Activated T-cell treated with anti-CD3 and anti-CD28 coated beads for 24 hours (primary cell): ENCODE measurements around the gene NOTUM.
"Not testable (repeated sequence)": the region's sequence is repeated elsewhere in the genome, so short reads cannot be mapped to it uniquely, and the experiment has no call there.

Experiments
- DNase-seq: peaks from one replicate; pipeline ENCODE4 v3.0.0-alpha.2; 2020; ENCODE audit warnings: low read depth

Gene NOTUM

DNA sequence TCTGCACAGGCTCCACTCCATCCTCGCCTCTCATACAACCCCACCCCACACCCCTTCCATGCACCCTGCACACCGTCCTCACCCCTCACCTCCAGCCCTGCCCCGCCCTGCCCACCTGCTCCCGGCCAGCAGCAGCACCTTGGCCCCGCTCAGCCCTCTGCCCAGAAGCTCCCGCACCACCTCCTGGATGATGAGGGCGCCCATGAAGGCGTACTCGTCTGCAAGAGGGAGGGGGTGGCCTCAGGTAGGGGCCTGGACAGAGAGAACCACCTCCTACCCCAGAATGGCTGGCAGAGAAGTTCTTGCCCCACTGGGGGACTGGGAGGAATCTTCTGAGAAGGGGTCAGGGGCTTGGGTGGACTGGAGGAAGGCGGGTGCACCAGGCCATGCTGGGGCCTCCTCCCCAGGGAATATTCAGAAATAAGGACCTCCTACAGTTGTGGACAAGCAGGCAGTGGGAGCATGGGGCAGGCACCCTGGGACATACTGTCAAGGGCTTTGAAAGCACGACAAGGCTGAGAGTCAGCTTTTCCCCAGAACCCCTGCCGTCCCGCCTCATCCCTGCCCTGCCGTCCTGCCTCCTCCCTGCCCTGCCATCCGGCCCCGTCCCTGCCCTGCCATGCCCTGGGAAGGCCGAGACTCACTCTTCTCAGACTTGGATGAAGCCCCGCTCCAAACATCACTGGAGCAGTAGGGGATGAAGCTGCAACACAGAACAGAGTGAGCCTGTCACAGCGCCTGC lies 3.1 kb downstream of the NOTUM start:
- no peak for DNase-seq

DNA sequence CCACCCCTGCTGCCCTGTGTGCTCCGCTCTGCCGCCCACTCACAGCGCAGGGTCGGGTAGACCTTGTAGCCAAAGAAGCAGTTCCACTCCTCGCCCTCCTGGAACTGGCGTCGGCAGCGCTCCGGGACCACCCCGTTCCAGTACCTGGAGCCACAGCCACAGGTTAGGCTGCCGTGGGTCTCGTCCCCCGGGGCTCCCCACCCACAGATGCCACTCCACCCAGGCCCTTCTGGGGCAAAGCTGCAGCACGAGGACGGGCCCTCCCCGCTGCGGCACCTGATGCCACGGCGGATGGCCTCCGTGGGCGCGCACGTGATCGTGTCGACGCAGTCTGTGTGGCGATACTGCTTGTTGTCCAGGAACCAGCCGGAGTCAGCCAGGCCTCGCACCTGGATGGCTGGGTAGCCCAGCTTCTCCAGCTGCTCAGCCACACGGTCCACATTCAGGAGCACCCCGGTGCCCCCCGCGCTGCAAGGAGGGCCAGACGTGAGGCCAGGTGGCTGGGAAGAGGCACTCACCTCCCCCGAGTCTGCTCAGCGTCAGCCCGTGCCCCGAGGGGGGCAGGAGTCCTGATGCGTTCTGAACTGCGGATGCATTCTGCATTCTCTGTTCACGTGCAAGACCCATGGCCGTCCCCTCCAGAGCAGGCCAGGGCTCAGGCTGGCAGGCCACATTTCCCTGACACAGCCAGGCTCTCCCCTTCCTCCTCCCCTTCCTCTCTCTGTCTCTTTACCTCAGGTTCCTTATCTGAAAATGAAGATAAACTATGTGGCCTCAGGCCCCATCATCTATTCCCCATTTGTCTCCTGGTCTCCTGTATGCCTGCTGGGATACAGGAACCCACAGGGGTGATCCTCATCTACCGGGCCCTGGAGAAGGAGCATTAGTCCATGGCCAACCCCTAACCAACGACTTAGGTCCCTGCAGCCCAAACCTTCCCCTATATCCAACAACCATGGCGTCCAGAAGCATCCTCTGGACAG lies 4.1 kb downstream of the NOTUM start:
- DNase-seq: no peak

DNA sequence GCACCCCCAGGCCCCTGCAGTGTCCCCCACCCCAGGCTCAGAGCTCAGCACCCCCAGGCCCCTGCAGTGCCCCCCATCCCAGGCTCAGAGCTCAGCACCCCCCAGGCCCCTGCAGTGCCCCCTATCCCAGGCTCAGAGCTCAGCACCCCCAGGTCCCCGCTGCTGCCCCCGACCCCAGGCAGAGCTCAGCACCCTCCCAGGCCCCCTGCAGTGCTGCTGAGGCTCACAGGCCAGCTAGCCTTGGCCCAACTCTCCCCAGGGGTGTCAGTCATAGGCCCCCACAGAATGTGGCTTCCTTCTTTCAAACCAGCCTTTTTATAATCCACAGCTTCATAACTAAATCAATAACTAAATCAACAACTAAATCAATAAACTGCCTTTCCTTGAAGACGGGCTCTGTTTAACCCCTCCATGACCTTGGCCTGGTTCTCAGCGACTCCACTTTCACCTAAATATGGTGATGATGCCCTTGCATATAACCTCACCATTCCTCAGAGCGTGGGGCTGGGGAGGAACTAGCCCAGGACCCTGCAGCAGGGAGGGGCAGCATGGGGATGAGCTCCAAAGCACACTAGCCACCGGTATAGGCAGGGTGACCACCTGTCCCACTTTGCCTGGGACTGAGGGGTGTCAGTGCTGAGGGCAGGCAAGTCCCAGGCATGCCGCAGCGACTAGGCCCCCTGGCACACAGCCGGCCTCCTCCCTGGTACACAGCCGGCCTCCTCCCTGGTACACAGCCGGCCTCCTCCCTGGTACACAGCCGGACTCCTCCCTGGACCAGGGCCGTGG lies 5.0 kb downstream of the NOTUM start:
- DNase-seq: no peak

DNA sequence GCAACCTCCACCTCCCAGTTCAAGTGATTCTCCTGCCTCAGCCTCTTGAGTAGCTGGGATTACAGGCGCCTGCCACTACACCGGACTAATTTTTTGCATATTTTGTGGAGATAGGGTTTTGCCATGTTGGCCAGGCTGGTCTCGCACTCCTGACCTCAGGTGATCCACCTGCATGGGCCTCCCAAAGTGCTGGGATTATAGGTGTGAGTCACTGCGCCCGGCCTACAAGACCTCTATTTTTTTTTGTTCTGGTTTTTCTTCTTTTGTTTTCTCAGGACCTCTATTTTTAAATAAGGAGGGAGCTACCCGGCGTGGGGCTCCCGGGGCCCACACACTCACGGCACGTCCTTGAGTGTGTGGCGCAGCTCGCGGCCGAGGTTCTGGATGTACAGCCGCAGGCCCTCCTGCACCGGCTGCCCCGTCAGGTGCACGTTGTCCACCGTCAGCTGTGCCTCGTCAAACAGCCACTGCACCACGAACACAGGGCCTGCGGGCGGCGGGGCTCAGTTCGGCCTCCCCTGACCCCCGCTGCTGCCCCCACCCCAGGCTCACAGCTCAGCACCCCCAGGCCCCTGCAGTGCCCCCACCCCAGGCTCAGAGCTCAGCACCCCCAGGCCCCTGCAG lies 5.8 kb downstream of the NOTUM start:
- no peak for DNase-seq

- DNase-seq: no peak
Measured at GRCh38 chr17:81954131-81955057, 6.6 kb downstream of the NOTUM start.

GRCh38 chr17:81953443-81953842 lies 7.5 kb downstream of the NOTUM start:
- DNase-seq: not testable (repeated sequence)

GRCh38 chr17:81952792-81953228 lies 8.2 kb downstream of the NOTUM start:
- no peak for DNase-seq

- DNase-seq: no peak
Measured at GRCh38 chr17:81951785-81952684, 9.0 kb downstream of the NOTUM start.

DNA sequence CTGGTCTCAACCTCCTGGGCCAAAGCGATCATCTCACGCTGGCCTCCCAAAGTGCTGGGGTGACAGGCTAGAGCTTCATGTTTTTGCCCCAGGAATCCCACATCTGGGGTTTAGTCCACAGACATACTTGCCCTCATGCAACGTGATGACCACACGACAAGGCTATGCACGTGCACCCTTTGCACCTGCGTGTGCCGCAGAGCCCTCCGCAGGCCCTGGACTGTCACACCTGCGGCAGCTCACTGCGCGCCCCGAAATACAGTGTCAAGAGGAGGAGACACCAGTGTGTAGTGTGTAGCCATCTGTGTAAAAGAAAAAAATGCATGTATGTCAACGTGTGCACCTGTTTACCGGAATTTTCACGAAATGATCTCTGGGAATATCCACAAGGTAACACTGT lies 10.5 kb downstream of the NOTUM start:
- no peak for DNase-seq

GRCh38 chr17:81948635-81949378 lies 12.2 kb downstream of the NOTUM start:
- no peak for DNase-seq

DNA sequence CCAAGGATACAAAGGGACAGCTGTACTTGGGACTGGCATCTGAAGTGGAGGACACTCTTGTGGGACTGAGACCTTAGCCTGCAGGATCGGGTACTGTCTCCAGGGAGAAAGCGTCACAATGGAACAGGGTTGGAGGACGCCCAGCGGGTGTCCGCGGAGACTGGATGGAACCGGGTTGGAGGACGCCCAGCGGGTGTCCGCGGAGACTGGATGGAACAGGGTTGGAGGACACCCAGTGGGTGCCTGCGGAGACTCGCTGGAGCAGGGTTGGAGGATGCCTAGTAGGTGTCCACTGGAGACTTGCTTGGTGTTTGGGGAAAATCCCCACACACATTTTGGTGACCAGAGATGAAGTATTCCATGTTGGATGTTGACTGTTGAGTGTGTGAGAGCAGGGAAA lies 13.8 kb downstream of the NOTUM start, which contains the start of gene MYADML2:
Gene MYADML2, minus strand, starts transcription at position 45 of the 400 bp plus-strand sequence. CDS start 5,492 bp downstream, outside the sequence.
- no peak for DNase-seq

DNA sequence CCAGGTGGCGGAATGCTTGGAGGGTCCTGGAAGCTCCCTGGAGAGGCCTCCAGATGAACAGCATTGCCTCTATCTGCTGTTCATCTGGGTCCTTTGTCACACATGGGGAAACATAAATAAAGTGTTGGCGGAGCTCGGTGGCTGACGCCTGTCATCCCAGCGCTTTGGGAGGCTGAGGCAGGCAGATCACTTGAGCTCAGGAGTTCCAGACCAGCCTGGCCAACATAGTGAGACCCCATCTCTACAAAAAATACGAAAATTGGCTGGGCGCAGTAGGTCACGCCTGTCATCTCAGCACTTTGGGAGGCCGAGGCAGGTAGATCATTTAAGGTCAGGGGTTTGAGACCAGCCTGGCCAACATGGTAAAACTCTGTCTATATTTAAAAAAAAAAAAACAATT lies 16.1 kb downstream of the NOTUM start:
- DNase-seq: no peak

- DNase-seq: no peak
Measured at GRCh38 chr17:81942167-81942553, 18.8 kb downstream of the NOTUM start.

DNA sequence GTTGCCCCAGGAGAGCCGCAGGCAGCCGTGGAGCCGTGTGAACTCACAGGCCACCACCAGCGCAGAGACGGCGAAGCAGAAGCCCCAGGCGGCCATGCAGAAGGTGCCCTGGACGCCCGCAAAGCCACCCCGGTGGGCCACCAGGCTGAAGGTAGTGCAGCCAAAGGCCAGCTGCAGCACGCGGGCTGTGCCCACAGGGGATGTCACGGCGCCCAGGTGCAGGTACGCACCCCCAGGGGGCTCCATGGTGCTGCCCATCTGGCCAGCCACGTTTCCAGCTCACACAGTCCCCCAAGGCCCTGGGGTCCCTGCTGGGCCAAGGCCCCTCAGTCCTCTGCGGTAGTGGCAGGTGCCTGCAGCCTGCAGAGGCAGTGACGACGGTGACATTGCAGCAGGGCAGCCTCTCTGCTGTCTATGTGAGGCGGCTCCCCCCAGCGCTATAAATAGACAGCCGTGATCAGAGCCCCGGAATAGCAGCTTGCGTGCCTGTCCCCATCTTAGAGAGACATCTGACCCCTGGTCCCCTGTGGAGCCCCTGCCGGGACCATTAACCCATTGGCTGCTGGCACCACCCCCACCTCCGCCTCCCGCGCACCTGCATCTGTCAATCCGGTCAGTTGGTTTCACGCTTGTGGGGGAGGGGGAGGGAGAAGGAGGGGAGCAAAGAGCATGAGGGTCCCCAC lies 19.4 kb downstream of the NOTUM start:
- DNase-seq: no peak

- no peak for DNase-seq
Measured at GRCh38 chr17:81940538-81941483, 20.2 kb downstream of the NOTUM start.

- DNase-seq: no peak
Measured at GRCh38 chr17:81939881-81940385, 21.1 kb downstream of the NOTUM start.

- DNase-seq: no peak
Measured at GRCh38 chr17:81939218-81939617, 21.8 kb downstream of the NOTUM start.
